Neural cell (in vitro differentiated cells): ENCODE results near the gene UBXN2A.
"Not testable (repeated sequence)": the region's sequence is repeated elsewhere in the genome, so short reads cannot be mapped to it uniquely, and the experiment has no call there.

Source experiments
- EZH2 ChIP-seq: fragments of 200-600, 300-800 bp; shearing (Covaris generic), sonication (generic); IDR thresholded peaks from 2 replicates; pipeline ENCODE4 v1.6.1; 2014; ENCODE audit warnings: antibody characterized with exemption, low read length, borderline replicate concordance, mild to moderate bottlenecking; ENCODE audit not compliant: insufficient read depth, poor library complexity, severe bottlenecking
- MXI1 ChIP-seq: fragments of 450-650 bp; conservative IDR thresholded peaks from 2 replicates; pipeline ENCODE4 v1.6.1; 2014; ENCODE audit warnings: antibody characterized with exemption, mild to moderate bottlenecking; ENCODE audit not compliant: poor library complexity, severe bottlenecking

- TF ChIP-seq EZH2, MXI1: not testable (repeated sequence)
Observed at GRCh38 chr2:24014902-24015301, 74.6 kb downstream of the UBXN2A start.
